ENCODE measurements around the gene ALDH1B1. TPM values are rescaled to one million over a fixed set of nuclear protein-coding genes. Genes with fewer than 3 reads are reported as not detected.

ALDH1B1 gene
- total RNA-seq, 1 experiment from 2014 or later = 10.4 TPM

DNA sequence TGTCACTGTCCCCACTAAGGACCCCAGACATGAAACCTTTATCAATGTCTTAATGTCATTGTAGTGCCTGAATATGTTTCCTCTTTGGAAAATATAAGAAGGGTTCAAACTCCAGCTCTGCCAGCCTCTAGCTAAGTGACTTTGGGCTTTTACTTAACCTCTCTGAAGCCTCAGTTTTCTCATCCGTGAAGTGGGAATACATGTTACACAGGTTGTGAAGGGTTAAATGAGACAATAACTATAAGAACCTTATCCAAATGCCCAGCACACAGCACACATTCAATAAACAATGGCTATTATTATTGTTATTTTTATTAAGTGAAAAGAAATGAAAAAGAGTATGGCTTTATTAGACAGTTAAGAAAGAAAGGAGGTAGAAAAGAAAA, 47.4 kb downstream of the ALDH1B1 start:
- no peaks in the 10 kb centered on the region for H3K9me3 ChIP-seq (replicated peaks)
- no peak overlapping the region for H3K4me3 ChIP-seq
- peaks cover 21% of the 10 kb centered on the region for H3K4me1 ChIP-seq (replicated peaks)
- H3K36me3 ChIP-seq = no peaks in the 10 kb centered on the region
- H3K27me3 ChIP-seq (replicated peaks) = no peaks in the 10 kb centered on the region
- H3K27ac ChIP-seq = no peak overlapping the region
- DNase-seq (ENCODE audit: low read depth in 1 of 2, low spot score in 2 of 2) = no peak

DNA sequence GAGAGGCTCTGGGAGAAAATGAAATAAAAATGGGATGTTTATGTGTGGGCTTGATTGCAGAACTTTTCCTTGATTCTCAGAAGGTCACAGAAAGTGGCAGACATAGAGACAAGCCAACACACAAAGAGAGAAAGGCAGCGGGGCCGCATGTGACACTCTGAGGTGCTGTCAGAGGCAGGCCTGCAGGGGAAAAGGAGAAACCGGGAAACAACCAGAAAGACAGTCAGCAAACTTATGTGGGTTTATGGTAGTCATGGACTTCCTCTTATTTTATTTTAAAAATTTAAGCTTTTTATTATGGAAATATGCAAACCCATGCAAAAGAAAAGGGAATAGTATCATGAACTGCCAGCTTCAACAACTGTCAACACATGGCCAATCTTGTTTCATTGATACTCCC, 48.0 kb downstream of the ALDH1B1 start:
- H3K4me1 ChIP-seq (replicated peaks) = peaks cover 21% of the 10 kb centered on the region
- H3K36me3 ChIP-seq = no peaks in the 10 kb centered on the region
- H3K27ac ChIP-seq = no peak overlapping the region
- no peaks in the 10 kb centered on the region for H3K9me3 ChIP-seq (replicated peaks)
- H3K4me3 ChIP-seq = no peak overlapping the region
- H3K27me3 ChIP-seq (replicated peaks) = no peaks in the 10 kb centered on the region
- DNase-seq (ENCODE audit: low read depth in 1 of 2, low spot score in 2 of 2) = no peak

GRCh38 chr9:38441347-38442085, 49.0 kb downstream of the ALDH1B1 start:
- no peak overlapping the region for H3K4me3 ChIP-seq
- H3K27ac ChIP-seq = no peak overlapping the region
- H3K36me3 ChIP-seq = no peaks in the 10 kb centered on the region
- no peaks in the 10 kb centered on the region for H3K27me3 ChIP-seq (replicated peaks)
- H3K9me3 ChIP-seq (replicated peaks) = no peaks in the 10 kb centered on the region
- DNase-seq (ENCODE audit: low read depth in 1 of 2, low spot score in 2 of 2) = no peak
- H3K4me1 ChIP-seq (replicated peaks) = peaks cover 21% of the 10 kb centered on the region

DNA sequence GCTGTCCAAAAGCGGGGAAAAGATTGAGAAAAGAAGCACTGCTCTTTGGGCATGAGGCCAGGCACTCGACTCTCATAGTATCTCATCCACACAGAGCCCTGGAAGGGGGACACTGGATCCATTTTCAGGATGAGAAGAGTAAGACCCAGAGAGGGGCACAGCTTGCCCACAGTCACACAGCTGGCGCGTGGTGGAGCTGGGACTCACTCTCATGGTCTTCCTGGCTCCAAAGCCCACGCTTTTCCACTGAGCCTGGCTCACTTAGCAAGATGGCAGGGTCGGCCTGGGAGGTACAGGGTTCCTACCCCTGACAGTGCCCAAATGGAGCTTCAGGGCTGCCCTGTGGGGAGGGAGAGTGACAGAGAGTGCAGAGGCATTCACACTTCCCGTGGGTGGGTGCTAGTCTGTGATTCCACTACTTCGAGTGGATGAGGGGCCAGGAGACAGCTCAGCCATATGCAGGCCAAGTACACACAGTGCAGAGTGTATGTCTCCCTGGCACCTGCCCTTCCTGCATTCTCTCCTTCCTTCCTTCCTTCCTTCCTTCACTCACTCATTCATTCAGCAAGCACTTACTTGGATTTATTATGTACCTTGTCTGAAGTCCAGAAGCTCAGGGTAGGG, 50.1 kb downstream of the ALDH1B1 start:
- Histone ChIP-seq H3K9me3 (replicated peaks) (no peaks in the 10 kb centered on the region), H3K27me3 (replicated peaks) (no peaks in the 10 kb centered on the region)
- DNase-seq (ENCODE audit: low read depth in 1 of 2, low spot score in 2 of 2) = no peak

GRCh38 chr9:38443181-38443580, 50.7 kb downstream of the ALDH1B1 start:
- H3K27me3 ChIP-seq (replicated peaks) = no peaks in the 10 kb centered on the region
- H3K36me3 ChIP-seq = no peaks in the 10 kb centered on the region
- no peak overlapping the region for H3K27ac ChIP-seq
- H3K4me1 ChIP-seq (replicated peaks) = peaks cover 11% of the 10 kb centered on the region; the same call in 1 of the 2 replicates
- H3K4me3 ChIP-seq = no peak overlapping the region
- DNase-seq (ENCODE audit: low read depth in 1 of 2, low spot score in 2 of 2) = peak in 1 of 2 experiments; percentile 16
- no peaks in the 10 kb centered on the region for H3K9me3 ChIP-seq (replicated peaks)

More for the DNA sequence above, 50.1 kb downstream of the ALDH1B1 start:
- Histone ChIP-seq H3K4me3 (no peak overlapping the region), H3K4me1 (replicated peaks) (peaks cover 14% of the 10 kb centered on the region), H3K27ac (no peak overlapping the region), H3K36me3 (no peaks in the 10 kb centered on the region)

DNA sequence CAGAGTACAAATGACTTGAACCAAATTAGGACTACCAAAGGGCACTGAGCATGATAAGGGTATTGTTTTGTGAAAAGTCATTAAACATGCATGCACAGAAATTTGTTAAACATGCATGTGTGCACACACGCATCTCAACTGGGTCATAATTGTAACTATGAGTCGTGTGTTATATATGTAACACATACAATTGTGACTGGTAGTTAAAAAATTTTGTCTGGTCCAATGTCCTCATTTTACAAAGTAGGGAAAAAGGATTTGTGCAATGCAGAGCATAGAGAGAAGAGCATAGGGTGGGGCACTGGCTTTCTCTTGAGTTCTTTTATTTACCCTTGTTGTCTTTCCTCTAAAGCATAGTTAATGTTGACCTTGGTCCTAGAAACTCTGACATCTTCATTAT, 51.1 kb downstream of the ALDH1B1 start:
- Histone ChIP-seq H3K9me3 (replicated peaks) (no peaks in the 10 kb centered on the region), H3K36me3 (no peaks in the 10 kb centered on the region), H3K4me3 (no peak overlapping the region), H3K4me1 (replicated peaks) (peaks cover 11% of the 10 kb centered on the region; the same call in 1 of the 2 replicates), H3K27me3 (replicated peaks) (no peaks in the 10 kb centered on the region), H3K27ac (no peak overlapping the region)
- DNase-seq (ENCODE audit: low read depth in 1 of 2, low spot score in 2 of 2) = no peak

GRCh38 chr9:38445154-38446043, 52.9 kb downstream of the ALDH1B1 start:
- Histone ChIP-seq H3K4me1 (replicated peaks) (peaks cover 11% of the 10 kb centered on the region; the same call in 1 of the 2 replicates), H3K27ac (no peak overlapping the region), H3K36me3 (no peaks in the 10 kb centered on the region), H3K9me3 (replicated peaks) (no peaks in the 10 kb centered on the region), H3K4me3 (no peak overlapping the region), H3K27me3 (replicated peaks) (no peaks in the 10 kb centered on the region)
- DNase-seq (ENCODE audit: low read depth in 1 of 2, low spot score in 2 of 2) = no peak

- H3K27me3 ChIP-seq (replicated peaks) = no peaks in the 10 kb centered on the region
- H3K9me3 ChIP-seq (replicated peaks) = no peaks in the 10 kb centered on the region
- peaks cover 11% of the 10 kb centered on the region; the same call in 1 of the 2 replicates for H3K4me1 ChIP-seq (replicated peaks)
- H3K27ac ChIP-seq = no peak overlapping the region
- no peaks in the 10 kb centered on the region for H3K36me3 ChIP-seq
- H3K4me3 ChIP-seq = no peak overlapping the region
- DNase-seq (ENCODE audit: low read depth in 1 of 2, low spot score in 2 of 2) = no peak
Measured at GRCh38 chr9:38447703-38448102, 55.2 kb downstream of the ALDH1B1 start.

Other genes with a start within 250 kb of the ALDH1B1 start
- 1.7 and 9.1 TPM in 2 replicates for gene IGFBPL1, start 31.8 kb downstream of the ALDH1B1 start, total RNA-seq (2014; rRNA removed; shearing (Covaris generic))
- not detected in 2 replicates for gene ANKRD18A, start 227.9 kb downstream of the ALDH1B1 start, total RNA-seq (2014; rRNA removed; shearing (Covaris generic))